Osteocyte (in vitro differentiated cells): Measurements from ENCODE around the gene BMPR1A. TPM values are rescaled to one million over a fixed set of nuclear protein-coding genes. Genes with fewer than 3 reads are reported as not detected.

Source experiments
- DNase-seq: peaks from one replicate; pipeline ENCODE4 v3.0.0; 2021; ENCODE audit warnings: mixed read lengths; ENCODE audit not compliant: unreplicated experiment; ENCODE audit errors: extremely low spot score
- H3K27ac Mint-ChIP-seq: one replicate; pipeline ENCODE4 v1.8.0; 2021; ENCODE audit warnings: mild to moderate bottlenecking, mixed read lengths; ENCODE audit not compliant: unreplicated experiment
- H3K27me3 Mint-ChIP-seq: one replicate; pipeline ENCODE4 v1.8.0; 2021; ENCODE audit warnings: mixed read lengths; ENCODE audit not compliant: unreplicated experiment
- H3K36me3 Mint-ChIP-seq: one replicate; pipeline ENCODE4 v1.8.0; 2021; ENCODE audit warnings: mixed read lengths; ENCODE audit not compliant: unreplicated experiment
- H3K4me1 Mint-ChIP-seq: one replicate; pipeline ENCODE4 v1.8.0; 2021; ENCODE audit warnings: mixed read lengths; ENCODE audit not compliant: unreplicated experiment
- H3K4me3 Mint-ChIP-seq: one replicate; pipeline ENCODE4 v1.8.0; 2021; ENCODE audit warnings: mild to moderate bottlenecking, moderate library complexity, mixed read lengths; ENCODE audit not compliant: unreplicated experiment
- H3K9me3 Mint-ChIP-seq: one replicate; pipeline ENCODE4 v1.8.0; 2021; ENCODE audit warnings: mixed read lengths; ENCODE audit not compliant: unreplicated experiment
- CTCF ChIP-seq: fragments of 200-600 bp; sonication (generic); IDR thresholded peaks from 2 replicates; pipeline ENCODE4 v1.5.0; 2021; ENCODE audit warnings: antibody characterized with exemption, mild to moderate bottlenecking, moderate library complexity
- total RNA-seq: library from RNA; stranded (reverse); gene quantifications from 2 replicates; pipeline ENCODE4 v1.2.1, GENCODE V29; 2021

The BMPR1A gene
- total RNA-seq, 1 donor from 2014 or later, result 75.5 TPM

DNA sequence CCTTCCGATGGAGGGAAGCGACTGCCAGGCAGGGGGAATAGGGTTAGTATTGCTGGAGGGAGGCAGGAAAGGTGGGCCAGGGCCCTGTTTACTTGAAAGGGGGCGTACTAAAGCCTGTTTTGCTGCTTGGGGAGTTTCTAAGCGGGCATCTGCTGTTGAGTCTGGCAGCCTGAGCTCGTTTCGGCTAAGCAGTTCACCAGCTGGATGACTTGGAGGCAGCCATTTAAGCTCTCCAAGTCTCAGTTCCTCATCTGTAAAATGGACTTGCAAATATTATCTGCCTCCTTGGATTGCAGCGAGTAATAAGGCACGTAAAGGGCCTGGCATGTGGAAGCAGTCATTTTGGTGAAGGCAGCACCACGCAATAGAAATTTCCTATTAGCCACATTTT lies 44.1 kb upstream of the BMPR1A start:
- TF ChIP-seq CTCF, result no peak
- peaks cover 12% of the 10 kb centered on the region for H3K4me1 Mint-ChIP-seq
- peak overlapping the region; percentile 79 for H3K4me3 Mint-ChIP-seq
- no peaks in the 10 kb centered on the region for H3K36me3 Mint-ChIP-seq
- H3K27ac Mint-ChIP-seq, result peak overlapping the region; percentile 95
- no peaks in the 10 kb centered on the region for H3K27me3 Mint-ChIP-seq
- no peaks in the 10 kb centered on the region for H3K9me3 Mint-ChIP-seq
- no peak for DNase-seq

- no peak for DNase-seq
- H3K27me3 Mint-ChIP-seq, result no peaks in the 10 kb centered on the region
These were observed 41.1 kb upstream of the BMPR1A start for GRCh38 chr10:86715156-86715795.

GRCh38 chr10:86715836-86716235 lies 40.6 kb upstream of the BMPR1A start:
- H3K4me3 Mint-ChIP-seq, result no peak overlapping the region
- DNase-seq, result no peak
- no peak for TF ChIP-seq CTCF
- peaks cover 6% of the 10 kb centered on the region for H3K4me1 Mint-ChIP-seq
- H3K27me3 Mint-ChIP-seq, result no peaks in the 10 kb centered on the region
- H3K9me3 Mint-ChIP-seq, result no peaks in the 10 kb centered on the region
- H3K27ac Mint-ChIP-seq, result no peak overlapping the region
- no peaks in the 10 kb centered on the region for H3K36me3 Mint-ChIP-seq

More at GRCh38 chr10:86715156-86715795, 41.1 kb upstream of the BMPR1A start:
- Mint-ChIP-seq H3K4me1 (peaks cover 8% of the 10 kb centered on the region), H3K9me3 (no peaks in the 10 kb centered on the region), H3K27ac (no peak overlapping the region), H3K36me3 (no peaks in the 10 kb centered on the region), H3K4me3 (no peak overlapping the region)
- no peak for TF ChIP-seq CTCF

DNA sequence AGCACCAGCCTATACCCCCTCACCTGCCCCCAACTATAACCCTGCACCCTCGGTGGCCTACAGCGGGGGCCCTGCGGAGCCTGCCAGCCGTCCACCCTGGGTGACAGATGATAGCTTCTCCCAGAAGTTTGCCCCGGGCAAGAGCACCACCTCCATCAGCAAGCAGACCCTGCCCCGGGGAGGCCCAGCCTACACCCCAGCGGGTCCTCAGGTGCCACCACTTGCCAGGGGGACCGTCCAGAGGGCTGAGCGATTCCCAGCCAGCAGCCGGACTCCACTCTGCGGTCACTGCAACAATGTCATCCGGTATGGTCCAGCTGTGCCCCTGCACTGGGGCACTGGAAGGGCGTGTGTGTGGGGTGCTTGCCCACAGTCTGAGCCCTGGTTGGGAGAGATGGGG lies 40.0 kb upstream of the BMPR1A start:
- peaks cover 4% of the 10 kb centered on the region for H3K4me1 Mint-ChIP-seq
- H3K36me3 Mint-ChIP-seq, result no peaks in the 10 kb centered on the region
- H3K9me3 Mint-ChIP-seq, result no peaks in the 10 kb centered on the region
- no peak for DNase-seq
- no peak overlapping the region for H3K27ac Mint-ChIP-seq
- no peak overlapping the region for H3K4me3 Mint-ChIP-seq
- no peak for TF ChIP-seq CTCF
- no peaks in the 10 kb centered on the region for H3K27me3 Mint-ChIP-seq

DNA sequence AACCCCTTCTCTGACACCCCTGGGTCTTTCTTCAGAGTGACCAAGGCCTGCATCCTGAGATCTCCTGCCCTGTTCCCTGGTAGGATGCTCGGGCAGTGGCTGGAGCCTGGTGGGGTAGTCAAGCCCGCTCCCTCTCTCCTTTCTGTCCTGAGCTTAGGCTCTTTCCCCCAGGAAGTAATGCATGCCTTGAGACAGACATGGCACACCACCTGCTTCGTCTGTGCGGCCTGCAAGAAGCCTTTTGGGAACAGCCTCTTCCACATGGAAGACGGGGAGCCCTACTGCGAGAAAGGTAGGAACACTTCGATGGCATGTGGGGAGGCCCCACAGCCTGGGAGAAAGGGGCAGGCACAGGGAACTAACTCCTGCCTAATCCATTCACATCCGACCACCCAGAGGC lies 37.9 kb upstream of the BMPR1A start:
- DNase-seq, result no peak
- H3K4me1 Mint-ChIP-seq, result no peaks in the 10 kb centered on the region
- TF ChIP-seq CTCF, result no peak
- no peaks in the 10 kb centered on the region for H3K9me3 Mint-ChIP-seq
- H3K27me3 Mint-ChIP-seq, result no peaks in the 10 kb centered on the region
- no peak overlapping the region for H3K4me3 Mint-ChIP-seq
- H3K36me3 Mint-ChIP-seq, result no peaks in the 10 kb centered on the region
- H3K27ac Mint-ChIP-seq, result no peak overlapping the region
